Neural progenitor cell (in vitro differentiated cells): Measurements from ENCODE around the gene PSD2. TPM values are rescaled to one million over a fixed set of nuclear protein-coding genes. Genes with fewer than 3 reads are reported as not detected.

Experiments used
- DNase-seq: peaks from one replicate; pipeline ENCODE4 v3.0.0-alpha.2; 2016; ENCODE audit warnings: low spot score
- H2AFZ ChIP-seq: fragments of 200-600 bp; sonication (generic); replicated peaks from 2 replicates; pipeline ENCODE4 v1.6.1; 2016; ENCODE audit warnings: antibody characterized with exemption
- H3F3A ChIP-seq: fragments of 200-600 bp; sonication (generic); 2 replicates; pipeline ENCODE4 v1.6.1; 2016; ENCODE audit warnings: antibody characterized with exemption, low read depth
- H3K27ac ChIP-seq: fragments of 200-600 bp; sonication (generic); 2 replicates; pipeline ENCODE4 v1.5.1; 2016; ENCODE audit warnings: mild to moderate bottlenecking
- H3K27me3 ChIP-seq: fragments of 200-600 bp; sonication (generic); 2 replicates; pipeline ENCODE4 v1.6.1; 2016; ENCODE audit warnings: mild to moderate bottlenecking, moderate library complexity
- H3K36me3 ChIP-seq: fragments of 200-600 bp; sonication (generic); 2 replicates; pipeline ENCODE4 v1.5.1; 2016
- H3K4me1 ChIP-seq: fragments of 200-600 bp; sonication (generic); 2 replicates; pipeline ENCODE4 v1.6.1; 2016; ENCODE audit warnings: mixed run types
- H3K4me2 ChIP-seq: fragments of 200-600 bp; sonication (generic); 2 replicates; pipeline ENCODE4 v1.6.1; 2016
- H3K4me3 ChIP-seq: fragments of 200-600 bp; sonication (generic); 2 replicates; pipeline ENCODE4 v1.5.1; 2016
- H3K79me2 ChIP-seq: fragments of 200-600 bp; sonication (generic); 2 replicates; pipeline ENCODE4 v1.6.1; 2016; ENCODE audit warnings: low read depth
- H3K9ac ChIP-seq: fragments of 200-600 bp; sonication (generic); 2 replicates; pipeline ENCODE4 v1.6.1; 2016
- H3K9me3 ChIP-seq: fragments of 200-600 bp; sonication (generic); 2 replicates; pipeline ENCODE4 v1.5.1; 2016; ENCODE audit warnings: low read depth
- H4K20me1 ChIP-seq: fragments of 200-600 bp; sonication (generic); 2 replicates; pipeline ENCODE4 v1.6.1; 2016; ENCODE audit warnings: low read depth
- H3K27ac Mint-ChIP-seq: 3 replicates; pipeline ENCODE4 v1.8.0; 2021; ENCODE audit warnings: mixed read lengths
- H3K27me3 Mint-ChIP-seq: 2 replicates; pipeline ENCODE4 v1.8.0; 2022; ENCODE audit warnings: low read depth, mild to moderate bottlenecking, inconsistent platforms, moderate library complexity, mixed read lengths; ENCODE audit not compliant: insufficient read depth
- H3K36me3 Mint-ChIP-seq: 3 replicates; pipeline ENCODE4 v1.8.0; 2021; ENCODE audit warnings: mixed read lengths
- H3K4me1 Mint-ChIP-seq: 3 replicates; pipeline ENCODE4 v1.8.0; 2021; ENCODE audit warnings: mixed read lengths
- H3K4me3 Mint-ChIP-seq: 3 replicates; pipeline ENCODE4 v1.8.0; 2021; ENCODE audit warnings: mild to moderate bottlenecking, moderate library complexity, mixed read lengths
- H3K9me3 Mint-ChIP-seq: 3 replicates; pipeline ENCODE4 v1.8.0; 2020; ENCODE audit warnings: mixed read lengths
- EZH2 ChIP-seq: fragments of 200-600 bp; sonication (generic); IDR thresholded peaks from 2 replicates; pipeline ENCODE4 v1.6.1; 2017; ENCODE audit warnings: antibody characterized with exemption, mild to moderate bottlenecking, moderate library complexity
- EZH2phosphoT487 ChIP-seq: fragments of 200-600 bp; sonication (generic); IDR thresholded peaks from 2 replicates; pipeline ENCODE4 v1.6.1; 2017; ENCODE audit warnings: antibody characterized with exemption
- total RNA-seq: library from RNA; depleted of rRNA; stranded (reverse); fragments of >200 nt; gene quantifications from 2 replicates; pipeline ENCODE4 v1.2.3, GENCODE V29; 2015; ENCODE audit warnings: low replicate concordance
- TF ChIP-seq, protein P1 (sequence below): fragments of 200-600 bp; sonication (generic); IDR thresholded peaks from 2 replicates; pipeline ENCODE4 v1.5.1; 2017; ENCODE audit warnings: antibody characterized with exemption, mild to moderate bottlenecking

Gene PSD2
- total RNA-seq, 1 donor from 2014 or later = 0.09 TPM

DNA sequence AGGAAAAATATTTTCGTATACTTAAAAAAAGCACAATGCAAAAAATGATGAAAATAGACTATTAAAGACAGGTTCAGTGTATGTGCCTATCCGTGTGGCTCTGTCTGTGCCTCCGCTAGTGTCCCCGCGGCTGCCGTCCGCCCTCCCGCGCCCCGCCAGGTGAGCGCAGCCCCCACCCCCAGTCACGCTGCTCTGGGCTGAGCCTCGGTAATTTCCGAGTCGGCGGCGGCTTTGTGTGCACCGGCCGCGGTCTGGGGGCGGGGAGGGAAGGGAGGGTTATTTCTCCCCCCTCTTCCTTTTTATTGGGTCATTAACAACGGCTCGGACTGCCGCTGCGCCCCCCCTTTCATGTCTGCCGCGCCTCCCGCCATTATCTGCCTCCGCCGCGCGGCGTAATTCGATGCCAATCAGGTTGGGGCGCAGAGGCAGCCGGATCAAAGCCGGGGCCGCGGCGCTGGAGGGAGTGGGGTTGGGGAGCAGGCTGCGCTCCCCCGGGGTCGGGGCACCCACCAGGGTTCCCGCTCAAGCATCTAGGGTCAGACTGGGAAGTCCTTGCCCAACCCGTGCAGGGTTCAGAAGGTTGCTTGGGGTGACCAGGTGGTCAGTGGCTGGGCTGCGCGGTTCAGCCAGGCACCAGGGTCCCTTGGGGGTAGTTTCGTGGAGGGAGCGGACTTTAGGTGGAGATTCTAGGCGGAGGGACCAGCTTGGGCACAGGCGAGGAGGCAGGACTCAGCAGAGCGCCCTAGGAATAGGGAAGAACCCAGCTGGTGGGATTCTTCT lies 39.5 kb upstream of the PSD2 start:
- Histone ChIP-seq H4K20me1 (peaks cover 5% of the 10 kb centered on the region), H3F3A (peaks cover 36% of the 10 kb centered on the region), H3K9me3 (no peaks in the 10 kb centered on the region), H3K4me2 (peak overlapping the region; percentile 91), H2AFZ (no peak overlapping the region), H3K4me3 (peak overlapping the region; percentile 42), H3K36me3 (no peaks in the 10 kb centered on the region), H3K4me1 (peaks cover 22% of the 10 kb centered on the region), H3K27ac (no peak overlapping the region), H3K79me2 (no peaks in the 10 kb centered on the region), H3K9ac (no peak overlapping the region), H3K27me3 (peaks cover 84% of the 10 kb centered on the region)
- Mint-ChIP-seq H3K4me3 (peak overlapping the region; percentile 74), H3K36me3 (no peaks in the 10 kb centered on the region), H3K9me3 (no peaks in the 10 kb centered on the region), H3K27ac (peak overlapping the region; percentile 48), H3K27me3 (peaks cover 13% of the 10 kb centered on the region), H3K4me1 (peaks cover 80% of the 10 kb centered on the region)
- TF ChIP-seq EZH2 = no peak
- TF ChIP-seq, protein P1, sequence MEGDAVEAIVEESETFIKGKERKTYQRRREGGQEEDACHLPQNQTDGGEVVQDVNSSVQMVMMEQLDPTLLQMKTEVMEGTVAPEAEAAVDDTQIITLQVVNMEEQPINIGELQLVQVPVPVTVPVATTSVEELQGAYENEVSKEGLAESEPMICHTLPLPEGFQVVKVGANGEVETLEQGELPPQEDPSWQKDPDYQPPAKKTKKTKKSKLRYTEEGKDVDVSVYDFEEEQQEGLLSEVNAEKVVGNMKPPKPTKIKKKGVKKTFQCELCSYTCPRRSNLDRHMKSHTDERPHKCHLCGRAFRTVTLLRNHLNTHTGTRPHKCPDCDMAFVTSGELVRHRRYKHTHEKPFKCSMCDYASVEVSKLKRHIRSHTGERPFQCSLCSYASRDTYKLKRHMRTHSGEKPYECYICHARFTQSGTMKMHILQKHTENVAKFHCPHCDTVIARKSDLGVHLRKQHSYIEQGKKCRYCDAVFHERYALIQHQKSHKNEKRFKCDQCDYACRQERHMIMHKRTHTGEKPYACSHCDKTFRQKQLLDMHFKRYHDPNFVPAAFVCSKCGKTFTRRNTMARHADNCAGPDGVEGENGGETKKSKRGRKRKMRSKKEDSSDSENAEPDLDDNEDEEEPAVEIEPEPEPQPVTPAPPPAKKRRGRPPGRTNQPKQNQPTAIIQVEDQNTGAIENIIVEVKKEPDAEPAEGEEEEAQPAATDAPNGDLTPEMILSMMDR = no peak
- peak; percentile 33 for TF ChIP-seq EZH2phosphoT487
- DNase-seq = peak; percentile 88

DNA sequence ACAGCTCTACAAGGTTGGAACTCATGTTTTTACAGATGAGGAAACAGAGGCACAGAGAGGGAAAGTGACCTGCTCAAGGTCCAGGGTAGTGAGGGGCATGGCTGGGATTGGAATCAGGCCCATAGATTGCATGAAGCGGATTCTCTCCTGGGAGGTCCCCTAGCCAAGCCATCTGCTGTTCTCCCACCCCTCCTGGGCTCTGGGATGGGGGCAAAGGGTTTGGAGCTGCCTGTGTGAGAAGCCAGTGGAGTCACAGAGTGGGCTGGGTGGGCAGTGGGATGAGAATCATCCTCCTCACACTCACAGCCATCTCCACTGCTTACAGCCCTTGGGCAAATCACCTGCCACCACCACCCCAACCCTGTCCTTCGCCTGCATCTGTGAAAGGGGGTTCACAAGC lies 38.6 kb upstream of the PSD2 start:
- Histone ChIP-seq H4K20me1 (peaks cover 5% of the 10 kb centered on the region), H3K79me2 (no peaks in the 10 kb centered on the region), H3K4me2 (no peak overlapping the region), H2AFZ (no peak overlapping the region), H3K27ac (no peak overlapping the region), H3K27me3 (peaks cover 76% of the 10 kb centered on the region), H3F3A (peaks cover 40% of the 10 kb centered on the region), H3K9ac (no peak overlapping the region), H3K9me3 (no peaks in the 10 kb centered on the region), H3K36me3 (no peaks in the 10 kb centered on the region), H3K4me3 (no peak overlapping the region), H3K4me1 (peaks cover 22% of the 10 kb centered on the region)
- Mint-ChIP-seq H3K36me3 (no peaks in the 10 kb centered on the region), H3K27ac (no peak overlapping the region), H3K4me3 (peak overlapping the region; percentile 74), H3K9me3 (no peaks in the 10 kb centered on the region), H3K4me1 (peaks cover 83% of the 10 kb centered on the region), H3K27me3 (peaks cover 13% of the 10 kb centered on the region)
- no peak for DNase-seq
- TF ChIP-seq EZH2 (no peak), EZH2phosphoT487 (no peak)
- TF ChIP-seq, protein P1 = no peak

DNA sequence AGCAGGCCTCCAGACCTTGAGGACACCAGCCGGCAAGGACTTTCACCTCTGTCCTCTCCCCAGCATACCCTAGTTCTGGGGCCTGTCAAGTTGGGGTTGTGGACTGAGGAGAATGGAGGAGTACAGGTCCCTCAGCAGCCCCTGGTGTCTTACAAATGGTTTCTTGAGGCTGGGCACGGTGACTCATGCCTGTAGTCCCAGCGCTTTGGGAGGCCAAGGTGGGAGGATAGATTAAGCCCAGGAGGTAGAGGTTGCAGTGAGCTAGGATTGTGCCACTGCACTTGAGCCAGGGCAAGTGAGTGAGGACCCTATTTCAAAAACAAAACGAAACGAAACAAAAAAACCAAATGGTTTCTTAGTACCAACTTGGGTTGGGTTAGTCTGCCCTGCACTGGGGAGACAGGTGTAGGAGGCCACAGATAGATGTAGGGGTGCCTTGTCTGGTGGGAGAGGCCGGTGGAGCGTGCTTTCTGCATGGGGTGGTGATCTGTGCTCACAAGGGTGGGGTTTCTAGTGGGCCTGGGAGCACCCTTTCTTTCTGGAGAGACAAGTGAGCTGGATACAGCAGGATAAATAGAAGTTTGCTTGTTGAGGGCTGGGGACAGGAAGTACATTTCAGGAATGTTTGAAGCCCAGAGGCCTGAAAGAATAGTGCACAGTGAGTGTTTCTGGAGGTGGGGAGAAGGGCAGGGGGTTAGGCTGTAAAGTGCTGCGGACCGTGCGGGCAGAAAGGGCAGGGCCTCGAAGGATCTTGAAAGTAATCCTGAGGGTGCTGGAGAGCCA lies 37.7 kb upstream of the PSD2 start:
- H3K79me2 ChIP-seq = no peaks in the 10 kb centered on the region
- no peak overlapping the region for H3K27ac ChIP-seq
- H3K36me3 ChIP-seq = no peaks in the 10 kb centered on the region
- H2AFZ ChIP-seq = no peak overlapping the region
- H3K27me3 ChIP-seq = peaks cover 73% of the 10 kb centered on the region
- Mint-ChIP-seq H3K27ac (peak overlapping the region; percentile 46), H3K4me3 (peak overlapping the region; percentile 61), H3K36me3 (no peaks in the 10 kb centered on the region), H3K9me3 (no peaks in the 10 kb centered on the region), H3K4me1 (peaks cover 81% of the 10 kb centered on the region), H3K27me3 (peaks cover 18% of the 10 kb centered on the region)
- DNase-seq = no peak
- peaks cover 40% of the 10 kb centered on the region for H3F3A ChIP-seq
- H3K4me1 ChIP-seq = peaks cover 22% of the 10 kb centered on the region
- no peak for TF ChIP-seq EZH2phosphoT487
- H3K4me2 ChIP-seq = no peak overlapping the region
- H3K9me3 ChIP-seq = no peaks in the 10 kb centered on the region
- H4K20me1 ChIP-seq = peaks cover 5% of the 10 kb centered on the region
- H3K9ac ChIP-seq = no peak overlapping the region
- H3K4me3 ChIP-seq = no peak overlapping the region
